ENCODE results near the gene PKD2L2.

PKD2L2 gene

DNA sequence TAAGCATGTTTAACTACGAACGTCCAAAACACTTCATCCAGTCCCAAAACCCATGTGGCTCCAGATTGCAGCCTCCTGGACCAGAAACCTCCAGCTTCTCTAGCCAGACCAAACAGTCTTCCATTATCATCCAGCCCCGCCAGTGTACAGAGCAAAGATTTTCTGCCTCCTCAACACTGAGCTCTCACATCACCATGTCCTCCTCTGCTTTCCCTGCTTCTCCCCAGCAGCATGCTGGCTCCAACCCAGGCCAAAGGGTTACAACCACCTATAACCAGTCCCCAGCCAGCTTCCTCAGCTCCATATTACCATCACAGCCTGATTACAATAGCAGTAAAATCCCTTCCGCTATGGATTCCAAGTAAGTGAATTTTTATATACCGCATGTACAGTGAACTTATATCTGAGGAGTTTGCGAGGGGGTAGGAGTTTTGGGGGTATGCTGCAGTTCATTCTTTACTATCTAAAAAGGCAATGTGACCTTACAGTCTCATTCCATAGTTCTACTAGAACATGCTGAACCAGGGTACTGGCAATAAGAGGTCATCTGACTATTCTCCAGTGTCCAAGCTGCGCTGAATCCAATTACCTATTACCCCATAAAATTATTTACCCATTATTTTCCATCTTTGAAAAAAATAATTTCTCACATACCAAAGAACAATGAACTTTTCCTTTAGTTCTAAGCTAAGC lies 18.5 kb upstream of the PKD2L2 start (continued):
- TF ChIP-seq ZNF112 (tag by site-specific recombination; IDR thresholded peaks at IDR 0.05) (no peak), ZNF837 (tag by site-specific recombination; IDR thresholded peaks at IDR 0.05) (no peak), ZNF580 (tag by site-specific recombination; IDR thresholded peaks at IDR 0.05) (no peak), ZNF366 (tag by site-specific recombination; conservative IDR thresholded peaks at IDR 0.05) (no peak), ZFP69B (tag by site-specific recombination; IDR thresholded peaks at IDR 0.05) (no peak), ZFHX2 (tag by site-specific recombination; conservative IDR thresholded peaks at IDR 0.05) (no peak), ZNF521 (tag by site-specific recombination; IDR thresholded peaks at IDR 0.05) (no peak)
- TF ChIP-seq, protein P1, sequence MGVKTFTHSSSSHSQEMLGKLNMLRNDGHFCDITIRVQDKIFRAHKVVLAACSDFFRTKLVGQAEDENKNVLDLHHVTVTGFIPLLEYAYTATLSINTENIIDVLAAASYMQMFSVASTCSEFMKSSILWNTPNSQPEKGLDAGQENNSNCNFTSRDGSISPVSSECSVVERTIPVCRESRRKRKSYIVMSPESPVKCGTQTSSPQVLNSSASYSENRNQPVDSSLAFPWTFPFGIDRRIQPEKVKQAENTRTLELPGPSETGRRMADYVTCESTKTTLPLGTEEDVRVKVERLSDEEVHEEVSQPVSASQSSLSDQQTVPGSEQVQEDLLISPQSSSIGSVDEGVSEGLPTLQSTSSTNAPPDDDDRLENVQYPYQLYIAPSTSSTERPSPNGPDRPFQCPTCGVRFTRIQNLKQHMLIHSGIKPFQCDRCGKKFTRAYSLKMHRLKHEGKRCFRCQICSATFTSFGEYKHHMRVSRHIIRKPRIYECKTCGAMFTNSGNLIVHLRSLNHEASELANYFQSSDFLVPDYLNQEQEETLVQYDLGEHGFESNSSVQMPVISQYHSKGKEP (tag by site-specific recombination; IDR thresholded peaks at IDR 0.05), result no peak

DNA sequence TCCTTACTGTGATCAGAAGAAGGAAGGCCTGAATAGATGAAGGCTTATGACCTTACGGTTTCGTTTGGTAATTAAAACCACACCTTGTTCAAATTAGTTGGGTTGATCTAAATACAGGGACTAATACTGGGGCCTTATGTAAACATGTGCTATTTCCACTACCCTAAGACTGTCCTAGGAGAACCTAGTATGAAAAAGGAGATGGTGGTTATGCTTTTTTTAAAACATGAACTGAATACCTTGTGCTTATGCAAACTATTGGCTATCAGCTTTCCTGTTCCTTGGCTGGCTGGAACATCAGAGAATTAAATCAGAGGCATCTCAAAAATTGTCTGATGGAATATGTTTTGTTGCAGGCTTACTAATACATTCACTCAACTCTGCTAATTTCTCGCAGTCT lies 17.7 kb upstream of the PKD2L2 start:
- H3K4me3 ChIP-seq (ENCODE audit: low read depth, low read length), result no peak overlapping the region
- no peaks in the 10 kb centered on the region for H3K36me3 ChIP-seq (ENCODE audit: control insufficient read depth in 2 of 2, insufficient read depth in 1 of 2, low read length in 2 of 2)
- TF ChIP-seq RBAK (tag by site-specific recombination; IDR thresholded peaks at IDR 0.05) (no peak), ZNF610 (tag by site-specific recombination; IDR thresholded peaks at IDR 0.05; ENCODE audit: borderline replicate concordance) (no peak), GFI1B (tag by site-specific recombination; IDR thresholded peaks at IDR 0.05) (no peak), ZNF658 (tag by site-specific recombination; IDR thresholded peaks at IDR 0.05) (no peak), ZNF184 (tag by site-specific recombination; IDR thresholded peaks at IDR 0.05) (no peak), ZNF366 (tag by site-specific recombination; conservative IDR thresholded peaks at IDR 0.05) (no peak), MYNN (tag by site-specific recombination; IDR thresholded peaks at IDR 0.05; ENCODE audit: borderline replicate concordance) (no peak)
- TF ChIP-seq, protein P2, sequence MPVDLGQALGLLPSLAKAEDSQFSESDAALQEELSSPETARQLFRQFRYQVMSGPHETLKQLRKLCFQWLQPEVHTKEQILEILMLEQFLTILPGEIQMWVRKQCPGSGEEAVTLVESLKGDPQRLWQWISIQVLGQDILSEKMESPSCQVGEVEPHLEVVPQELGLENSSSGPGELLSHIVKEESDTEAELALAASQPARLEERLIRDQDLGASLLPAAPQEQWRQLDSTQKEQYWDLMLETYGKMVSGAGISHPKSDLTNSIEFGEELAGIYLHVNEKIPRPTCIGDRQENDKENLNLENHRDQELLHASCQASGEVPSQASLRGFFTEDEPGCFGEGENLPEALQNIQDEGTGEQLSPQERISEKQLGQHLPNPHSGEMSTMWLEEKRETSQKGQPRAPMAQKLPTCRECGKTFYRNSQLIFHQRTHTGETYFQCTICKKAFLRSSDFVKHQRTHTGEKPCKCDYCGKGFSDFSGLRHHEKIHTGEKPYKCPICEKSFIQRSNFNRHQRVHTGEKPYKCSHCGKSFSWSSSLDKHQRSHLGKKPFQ (tag by site-specific recombination; IDR thresholded peaks at IDR 0.05), result no peak
- ChIA-PET CTCF (no interaction called here), POLR2A (interaction anchor here (0.8 kb wide), 1 partner anchor 11 kb away, joined by 3 read pairs; no protein-coding TSS in a partner anchor)
- no peak overlapping the region for H3K27ac ChIP-seq (ENCODE audit: extremely low read depth, low read depth, low read length)
- no peaks in the 10 kb centered on the region for H3K9me3 ChIP-seq (ENCODE audit: control insufficient read depth, insufficient read depth, low read depth, low read length)
- no peaks in the 10 kb centered on the region for H3K4me1 ChIP-seq (ENCODE audit: control insufficient read depth, insufficient read depth, low read length)

DNA sequence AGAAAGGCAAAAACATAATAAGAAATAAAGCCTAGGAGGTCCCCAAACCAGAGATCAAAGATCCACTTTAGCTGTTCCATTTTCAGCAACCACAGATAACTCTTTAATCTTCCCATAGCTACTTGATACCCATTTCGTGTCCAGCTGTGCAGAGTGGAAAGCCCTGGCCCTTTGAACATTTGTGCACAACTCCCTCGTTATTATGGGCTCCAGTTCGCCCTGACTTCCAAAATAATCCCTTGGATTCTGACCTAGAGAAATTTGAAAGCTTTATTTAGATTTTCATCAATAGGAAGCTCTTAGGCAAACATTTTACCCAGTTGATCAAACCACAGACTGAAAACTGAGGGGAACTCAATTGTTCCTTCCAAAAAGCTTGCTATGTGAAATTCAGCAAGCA lies 16.8 kb upstream of the PKD2L2 start:
- POLR2A ChIA-PET, result no interaction called here
- Histone ChIP-seq H3K4me3 (ENCODE audit: low read depth, low read length) (no peak overlapping the region), H3K36me3 (ENCODE audit: control insufficient read depth in 2 of 2, insufficient read depth in 1 of 2, low read length in 2 of 2) (no peaks in the 10 kb centered on the region), H3K4me1 (ENCODE audit: control insufficient read depth, insufficient read depth, low read length) (no peaks in the 10 kb centered on the region), H3K9me3 (ENCODE audit: control insufficient read depth, insufficient read depth, low read depth, low read length) (no peaks in the 10 kb centered on the region), H3K27ac (ENCODE audit: extremely low read depth, low read depth, low read length) (no peak overlapping the region)
- CTCF ChIA-PET, result interaction anchor here (0.6 to 1.7 kb wide), 2 partner anchors 61 to 93 kb away, joined by 3 to 8 read pairs; no protein-coding TSS in a partner anchor
- TF ChIP-seq ZNF133 (tag by site-specific recombination; IDR thresholded peaks at IDR 0.05) (no peak), HOXA7 (CRISPR knock-in tag; IDR thresholded peaks at IDR 0.05; ENCODE audit: borderline replicate concordance) (no peak), ZNF623 (tag by site-specific recombination; IDR thresholded peaks at IDR 0.05) (no peak), ZSCAN18 (tag by site-specific recombination; IDR thresholded peaks at IDR 0.05) (no peak), GLI4 (tag by site-specific recombination; IDR thresholded peaks at IDR 0.05) (no peak), ZNF548 (tag by site-specific recombination; IDR thresholded peaks at IDR 0.05) (no peak)
- TF ChIP-seq, protein P3, sequence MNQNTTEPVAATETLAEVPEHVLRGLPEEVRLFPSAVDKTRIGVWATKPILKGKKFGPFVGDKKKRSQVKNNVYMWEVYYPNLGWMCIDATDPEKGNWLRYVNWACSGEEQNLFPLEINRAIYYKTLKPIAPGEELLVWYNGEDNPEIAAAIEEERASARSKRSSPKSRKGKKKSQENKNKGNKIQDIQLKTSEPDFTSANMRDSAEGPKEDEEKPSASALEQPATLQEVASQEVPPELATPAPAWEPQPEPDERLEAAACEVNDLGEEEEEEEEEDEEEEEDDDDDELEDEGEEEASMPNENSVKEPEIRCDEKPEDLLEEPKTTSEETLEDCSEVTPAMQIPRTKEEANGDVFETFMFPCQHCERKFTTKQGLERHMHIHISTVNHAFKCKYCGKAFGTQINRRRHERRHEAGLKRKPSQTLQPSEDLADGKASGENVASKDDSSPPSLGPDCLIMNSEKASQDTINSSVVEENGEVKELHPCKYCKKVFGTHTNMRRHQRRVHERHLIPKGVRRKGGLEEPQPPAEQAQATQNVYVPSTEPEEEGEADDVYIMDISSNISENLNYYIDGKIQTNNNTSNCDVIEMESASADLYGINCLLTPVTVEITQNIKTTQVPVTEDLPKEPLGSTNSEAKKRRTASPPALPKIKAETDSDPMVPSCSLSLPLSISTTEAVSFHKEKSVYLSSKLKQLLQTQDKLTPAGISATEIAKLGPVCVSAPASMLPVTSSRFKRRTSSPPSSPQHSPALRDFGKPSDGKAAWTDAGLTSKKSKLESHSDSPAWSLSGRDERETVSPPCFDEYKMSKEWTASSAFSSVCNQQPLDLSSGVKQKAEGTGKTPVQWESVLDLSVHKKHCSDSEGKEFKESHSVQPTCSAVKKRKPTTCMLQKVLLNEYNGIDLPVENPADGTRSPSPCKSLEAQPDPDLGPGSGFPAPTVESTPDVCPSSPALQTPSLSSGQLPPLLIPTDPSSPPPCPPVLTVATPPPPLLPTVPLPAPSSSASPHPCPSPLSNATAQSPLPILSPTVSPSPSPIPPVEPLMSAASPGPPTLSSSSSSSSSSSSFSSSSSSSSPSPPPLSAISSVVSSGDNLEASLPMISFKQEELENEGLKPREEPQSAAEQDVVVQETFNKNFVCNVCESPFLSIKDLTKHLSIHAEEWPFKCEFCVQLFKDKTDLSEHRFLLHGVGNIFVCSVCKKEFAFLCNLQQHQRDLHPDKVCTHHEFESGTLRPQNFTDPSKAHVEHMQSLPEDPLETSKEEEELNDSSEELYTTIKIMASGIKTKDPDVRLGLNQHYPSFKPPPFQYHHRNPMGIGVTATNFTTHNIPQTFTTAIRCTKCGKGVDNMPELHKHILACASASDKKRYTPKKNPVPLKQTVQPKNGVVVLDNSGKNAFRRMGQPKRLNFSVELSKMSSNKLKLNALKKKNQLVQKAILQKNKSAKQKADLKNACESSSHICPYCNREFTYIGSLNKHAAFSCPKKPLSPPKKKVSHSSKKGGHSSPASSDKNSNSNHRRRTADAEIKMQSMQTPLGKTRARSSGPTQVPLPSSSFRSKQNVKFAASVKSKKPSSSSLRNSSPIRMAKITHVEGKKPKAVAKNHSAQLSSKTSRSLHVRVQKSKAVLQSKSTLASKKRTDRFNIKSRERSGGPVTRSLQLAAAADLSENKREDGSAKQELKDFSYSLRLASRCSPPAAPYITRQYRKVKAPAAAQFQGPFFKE (tag by site-specific recombination; IDR thresholded peaks at IDR 0.05; ENCODE audit: borderline replicate concordance), result no peak
